IMR-90 (cell line): ENCODE measurements around the gene SFT2D2. TPM values are rescaled to one million over a fixed set of nuclear protein-coding genes. Genes with fewer than 3 reads are reported as not detected.

Experiments
- ATAC-seq: fragments of 200-7000 bp; cut with Tn5 transposase; 2 replicates; pipeline ENCODE4 v1.9.1; 2020; ENCODE audit warnings: low read depth, mild to moderate bottlenecking, moderate library complexity
- BruUV-seq: library from RNA; stranded (reverse); fragments of 400-500 nt; replicated peaks from 2 replicates; lab custom pipeline; 2021; lab: Mats Ljungman, UMichigan
- CTCF ChIA-PET: fragments of 300-600 bp; formaldehyde crosslinking; extraction: SDS; loops from one replicate; lab custom pipeline; 2021; ENCODE audit warnings: antibody characterized with exemption; lab: Yijun Ruan, JAX
- POLR2A ChIA-PET: fragments of 300-600 bp; sonication (Branson Sonifier 250); formaldehyde crosslinking; loops from one replicate; lab custom pipeline; 2022; ENCODE audit warnings: antibody characterized with exemption; ENCODE audit not compliant: unreplicated experiment; lab: Charles Lee
- DNase-seq: peaks from one replicate; pipeline ENCODE4 v3.0.0; 2013
- H2AFZ ChIP-seq: replicated peaks from 2 replicates; pipeline ENCODE3; 2013; ENCODE audit warnings: low read length, mild to moderate bottlenecking; ENCODE audit not compliant: poor library complexity
- H2AK5ac ChIP-seq: 2 replicates; pipeline ENCODE4 v1.6.1; 2013; ENCODE audit warnings: low read depth, low read length, inconsistent platforms
- H2AK9ac ChIP-seq: replicated peaks from 2 replicates; pipeline ENCODE3; 2013; ENCODE audit warnings: mild to moderate bottlenecking, low read depth, low read length, moderate library complexity; ENCODE audit not compliant: poor library complexity
- H2BK120ac ChIP-seq: 2 replicates; pipeline ENCODE4 v1.6.1; 2013; ENCODE audit warnings: low read depth, low read length, inconsistent platforms
- H2BK15ac ChIP-seq: 3 replicates; pipeline ENCODE4 v1.6.1; 2013; ENCODE audit warnings: low read depth, low read length, inconsistent platforms
- H2BK20ac ChIP-seq: 2 replicates; pipeline ENCODE4 v1.6.1; 2013; ENCODE audit warnings: low read depth, mild to moderate bottlenecking, inconsistent platforms, low read length, moderate library complexity
- H2BK5ac ChIP-seq: 2 replicates; pipeline ENCODE4 v1.6.1; 2013; ENCODE audit warnings: mild to moderate bottlenecking, low read depth, low read length, inconsistent platforms; ENCODE audit not compliant: poor library complexity, severe bottlenecking
- H3K14ac ChIP-seq: replicated peaks from 2 replicates; pipeline ENCODE4 v1.6.1; 2013; ENCODE audit warnings: low read depth, low read length, inconsistent platforms
- H3K18ac ChIP-seq: 2 replicates; pipeline ENCODE4 v1.6.1; 2013; ENCODE audit warnings: low read depth, low read length, control low read depth
- H3K23ac ChIP-seq: 2 replicates; pipeline ENCODE4 v1.6.1; 2013; ENCODE audit warnings: low read depth, low read length, inconsistent platforms
- H3K27ac ChIP-seq: 2 replicates; pipeline ENCODE4 v1.5.1; 2013; ENCODE audit warnings: mild to moderate bottlenecking, control low read depth, low read length; ENCODE audit not compliant: insufficient read depth
- H3K27me3 ChIP-seq: 2 replicates; pipeline ENCODE4 v1.6.1; 2013; ENCODE audit warnings: low read length; ENCODE audit not compliant: control insufficient read depth, insufficient read depth
- H3K36me3 ChIP-seq: 2 replicates; pipeline ENCODE4 v1.6.1; 2013; ENCODE audit warnings: low read length, mixed read lengths; ENCODE audit not compliant: control insufficient read depth, insufficient read depth
- H3K4ac ChIP-seq: 2 replicates; pipeline ENCODE4 v1.6.1; 2013; ENCODE audit warnings: low read depth, low read length, inconsistent platforms
- H3K4me1 ChIP-seq: 2 replicates; pipeline ENCODE4 v1.6.1; 2013; ENCODE audit warnings: low read length, mixed read lengths; ENCODE audit not compliant: control insufficient read depth, insufficient read depth
- H3K4me2 ChIP-seq: 2 replicates; pipeline ENCODE4 v1.6.1; 2013; ENCODE audit warnings: low read depth, mild to moderate bottlenecking, control low read depth, low read length, moderate library complexity
- H3K4me3 ChIP-seq: 2 replicates; pipeline ENCODE4 v1.5.1; 2013; ENCODE audit warnings: low read depth, mild to moderate bottlenecking, control low read depth, low read length, moderate library complexity; ENCODE audit not compliant: insufficient read depth
- H3K56ac ChIP-seq: 2 replicates; pipeline ENCODE4 v1.6.1; 2013; ENCODE audit warnings: low read length, inconsistent platforms; ENCODE audit not compliant: insufficient read depth; ENCODE audit errors: extremely low read depth
- H3K79me1 ChIP-seq, 2 experiments: 2 replicates each; pipeline ENCODE4 v1.6.1; 2013; ENCODE audit warnings: low read length in 2 of 2, inconsistent platforms in 1 of 2, low read depth in 1 of 2
- H3K9ac ChIP-seq: 2 replicates; pipeline ENCODE4 v1.6.1; 2013; ENCODE audit warnings: low read depth, low read length, control low read depth
- H3K9me1 ChIP-seq: 2 replicates; pipeline ENCODE4 v1.6.1; 2013; ENCODE audit warnings: low read length, inconsistent platforms; ENCODE audit not compliant: insufficient read depth
- H3K9me3 ChIP-seq: 2 replicates; pipeline ENCODE4 v1.6.1; 2013; ENCODE audit warnings: low read length; ENCODE audit not compliant: control insufficient read depth, insufficient read depth
- H4K20me1 ChIP-seq: 2 replicates; pipeline ENCODE4 v1.6.1; 2013; ENCODE audit warnings: low read length, inconsistent platforms; ENCODE audit not compliant: insufficient read depth
- H4K5ac ChIP-seq: 2 replicates; pipeline ENCODE4 v1.6.1; 2013; ENCODE audit warnings: mild to moderate bottlenecking, low read depth, low read length, control low read depth
- H4K8ac ChIP-seq, 2 experiments: 2 replicates each; pipeline ENCODE4 v1.6.1; 2013; ENCODE audit warnings: low read depth in 2 of 2, low read length in 2 of 2, control low read depth in 1 of 2, inconsistent platforms in 1 of 2
- H4K91ac ChIP-seq: 2 replicates; pipeline ENCODE4 v1.6.1; 2013; ENCODE audit warnings: low read depth, low read length, inconsistent platforms; ENCODE audit not compliant: insufficient read depth
- CEBPB ChIP-seq: IDR thresholded peaks from 2 replicates; pipeline ENCODE4 v1.6.1; 2012; ENCODE audit warnings: low read depth, low read length, improper control_type of control experiment
- CHD1 ChIP-seq: IDR thresholded peaks from 2 replicates; pipeline ENCODE4 v1.6.1; 2012; ENCODE audit warnings: low read depth, low read length, improper control_type of control experiment
- FOS ChIP-seq: fragments of 150-350 bp; IDR thresholded peaks from 2 replicates; pipeline ENCODE4 v1.6.1; 2016; ENCODE audit warnings: low read depth, low read length
- MAFK ChIP-seq: IDR thresholded peaks from 2 replicates; pipeline ENCODE4 v1.6.1; 2012; ENCODE audit warnings: low read depth, low read length, improper control_type of control experiment
- MAZ ChIP-seq: IDR thresholded peaks from 2 replicates; pipeline ENCODE4 v1.6.1; 2012; ENCODE audit warnings: low read depth, mild to moderate bottlenecking, low read length, improper control_type of control experiment, moderate library complexity, borderline replicate concordance
- MXI1 ChIP-seq: IDR thresholded peaks from 2 replicates; pipeline ENCODE4 v1.6.1; 2012; ENCODE audit warnings: low read depth, mild to moderate bottlenecking, low read length, moderate library complexity, borderline replicate concordance
- NFE2L2 ChIP-seq: fragments of 150-350 bp; IDR thresholded peaks from 2 replicates; pipeline ENCODE4 v1.6.1; 2016; ENCODE audit warnings: low read depth, mild to moderate bottlenecking, low read length
- POLR2A ChIP-seq: IDR thresholded peaks from 2 replicates; pipeline ENCODE4 v1.6.1; 2012; ENCODE audit warnings: mild to moderate bottlenecking, low read depth, low read length
- RAD21 ChIP-seq: IDR thresholded peaks from 2 replicates; pipeline ENCODE4 v1.6.1; 2012; ENCODE audit warnings: low read length, improper control_type of control experiment
- RCOR1 ChIP-seq: IDR thresholded peaks from 2 replicates; pipeline ENCODE4 v1.6.1; 2012; ENCODE audit warnings: mild to moderate bottlenecking, low read length, improper control_type of control experiment; ENCODE audit not compliant: insufficient replicate concordance
- RFX5 ChIP-seq: IDR thresholded peaks from 2 replicates; pipeline ENCODE4 v1.8.0; 2012; ENCODE audit warnings: low read depth, mild to moderate bottlenecking, low read length, moderate library complexity
- SMC3 ChIP-seq: fragments of 150-350 bp; IDR thresholded peaks from 2 replicates; pipeline ENCODE4 v1.6.1; 2016; ENCODE audit warnings: low read depth, mild to moderate bottlenecking, antibody characterized with exemption, low read length, moderate library complexity
- WGBS, 2 experiments: methylation state at CpG; one replicate each; pipeline versions ENCODE4 v1.1.5 to v1.1.7; 2013; ENCODE audit warnings: missing lambda C conversion rate in 2 of 2; ENCODE audit not compliant: insufficient read length in 1 of 2; ENCODE audit errors: extremely low coverage in 2 of 2; 5-methylcytosine and 5-hydroxymethylcytosine counted together
- dilution Hi-C: fragments of 300-500 bp; cut with HindIII; formaldehyde crosslinking; loops from one replicate; pipeline ENCODE4 v1.14.3; 2018; ENCODE audit warnings: low sequenced_read_pairs; ENCODE audit not compliant: unreplicated experiment
- in situ Hi-C: fragments of 300-500 bp; cut with MboI; formaldehyde crosslinking; loops from 3 replicates; pipeline ENCODE4 v1.14.3; 2019; ENCODE audit warnings: low sequenced_read_pairs, inconsistent platforms, mixed read lengths
- intact Hi-C: fragments of 100-400 bp; cut with micrococcal nuclease; formaldehyde crosslinking; loops from 2 replicates; pipeline ENCODE4 v1.10.0; 2022
- polyA plus RNA-seq, 3 experiments: library from polyadenylated mRNA; depleted of rRNA; stranded (reverse); fragments of >200 nt; gene quantifications; 2 replicates each; pipeline ENCODE4 v1.2.3, GENCODE V29; 2012; ENCODE audit warnings: low replicate concordance in 1 of 3
- total RNA-seq: library from RNA; depleted of rRNA; stranded (reverse); fragments of >200 nt; gene quantifications from 2 replicates; pipeline ENCODE4 v1.2.3, GENCODE V29; 2012
- TF ChIP-seq, protein P1 (sequence below): fragments of 150-350 bp; IDR thresholded peaks from 2 replicates; pipeline ENCODE4 v1.6.1; 2016; ENCODE audit warnings: low read depth, mild to moderate bottlenecking, low read length, moderate library complexity, borderline replicate concordance
- TF ChIP-seq, protein P2 (sequence below): fragments of 150-350 bp; IDR thresholded peaks from 2 replicates; pipeline ENCODE4 v1.6.1; 2017; ENCODE audit warnings: mild to moderate bottlenecking, antibody characterized with exemption, low read length, low read depth

Gene SFT2D2
- total and polyA plus RNA-seq, 2 of the 4 experiments (the other 2 are of a cell fraction) = 11.1 to 37.6 TPM

DNA sequence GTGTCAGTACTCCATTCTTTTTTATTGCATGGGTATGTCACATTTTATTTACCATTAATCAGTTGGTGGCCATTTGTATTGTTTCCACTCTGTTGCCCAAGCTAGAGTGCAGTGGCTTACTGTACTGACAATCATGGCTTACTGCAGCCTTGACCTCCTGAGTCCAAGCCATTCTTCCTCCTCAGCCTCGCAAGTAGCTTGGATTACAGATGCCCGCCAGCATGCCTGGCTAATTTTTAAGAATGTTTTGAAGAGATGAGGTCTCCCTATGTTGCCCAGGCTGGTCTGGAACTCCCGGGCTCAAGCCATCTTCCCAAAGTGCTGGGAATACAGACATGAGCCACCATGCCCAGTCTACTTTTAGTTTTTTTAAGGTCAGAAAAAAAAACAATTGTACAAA, 813 bp upstream of the SFT2D2 start:
- no peaks in the 10 kb centered on the region; the same call in 1 of the 2 replicates for H3K27me3 ChIP-seq
- no peak overlapping the region for H3K18ac ChIP-seq
- no peak overlapping the region for H3K9ac ChIP-seq
- H3K23ac ChIP-seq = no peak overlapping the region
- intact Hi-C loops = loop anchor here (5.0 kb wide), 2 partner anchors 97 to 288 kb away; partner anchors contain the start of genes DCAF6 and MPC2
- H2AFZ ChIP-seq = peak overlapping the region; percentile 48
- no peak overlapping the region for H3K56ac ChIP-seq
- peaks cover 2% of the 10 kb centered on the region; the same call in 1 of the 2 replicates for H3K36me3 ChIP-seq
- H3K9me3 ChIP-seq = peaks cover 3% of the 10 kb centered on the region
- WGBS, 2 experiments = no CpG with 5 or more reads among the region's 3 CpGs
- H3K4me3 ChIP-seq = no peak overlapping the region
- peaks cover 14% of the 10 kb centered on the region; the same call in 1 of the 2 replicates for H3K9me1 ChIP-seq
- BruUV-seq = no TSS peak
- peak overlapping the region; percentile 88 to 95; a peak in 2 of 4 replicates for H4K8ac ChIP-seq
- H3K79me1 ChIP-seq = peaks cover 21 to 40% of the 10 kb centered on the region in 2 experiments
- peaks cover 3% of the 10 kb centered on the region for H3K4me1 ChIP-seq
- no peak overlapping the region for H2BK20ac ChIP-seq
- in situ Hi-C loops = no loop called here
- dilution Hi-C loops = no loop called here
- TF ChIP-seq SMC3 (no peak), RAD21 (no peak), CEBPB (no peak), RFX5 (no peak), CHD1 (no peak), MAFK (no peak), POLR2A (no peak), RCOR1 (no peak), NFE2L2 (no peak), MXI1 (no peak), MAZ (no peak), FOS (no peak)
- TF ChIP-seq, protein P1, sequence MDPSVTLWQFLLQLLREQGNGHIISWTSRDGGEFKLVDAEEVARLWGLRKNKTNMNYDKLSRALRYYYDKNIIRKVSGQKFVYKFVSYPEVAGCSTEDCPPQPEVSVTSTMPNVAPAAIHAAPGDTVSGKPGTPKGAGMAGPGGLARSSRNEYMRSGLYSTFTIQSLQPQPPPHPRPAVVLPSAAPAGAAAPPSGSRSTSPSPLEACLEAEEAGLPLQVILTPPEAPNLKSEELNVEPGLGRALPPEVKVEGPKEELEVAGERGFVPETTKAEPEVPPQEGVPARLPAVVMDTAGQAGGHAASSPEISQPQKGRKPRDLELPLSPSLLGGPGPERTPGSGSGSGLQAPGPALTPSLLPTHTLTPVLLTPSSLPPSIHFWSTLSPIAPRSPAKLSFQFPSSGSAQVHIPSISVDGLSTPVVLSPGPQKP = no peak
- TF ChIP-seq, protein P2, sequence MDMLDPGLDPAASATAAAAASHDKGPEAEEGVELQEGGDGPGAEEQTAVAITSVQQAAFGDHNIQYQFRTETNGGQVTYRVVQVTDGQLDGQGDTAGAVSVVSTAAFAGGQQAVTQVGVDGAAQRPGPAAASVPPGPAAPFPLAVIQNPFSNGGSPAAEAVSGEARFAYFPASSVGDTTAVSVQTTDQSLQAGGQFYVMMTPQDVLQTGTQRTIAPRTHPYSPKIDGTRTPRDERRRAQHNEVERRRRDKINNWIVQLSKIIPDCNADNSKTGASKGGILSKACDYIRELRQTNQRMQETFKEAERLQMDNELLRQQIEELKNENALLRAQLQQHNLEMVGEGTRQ = no peak
- no peak overlapping the region; the same call in 1 of the 2 replicates for H4K5ac ChIP-seq
- 0 out of 2 replicates have a peak overlapping the region, but pooled peaks have one; percentile 74 for H3K4ac ChIP-seq
- CTCF ChIA-PET = no interaction called here
- DNase-seq (no peak), ATAC-seq (no peak)
- no peaks in the 10 kb centered on the region for H4K20me1 ChIP-seq
- POLR2A ChIA-PET = no interaction called here
- no peak overlapping the region for H3K27ac ChIP-seq
- H2AK5ac ChIP-seq = 0 out of 2 replicates have a peak overlapping the region, but pooled peaks have one; percentile 58
- H4K91ac ChIP-seq = no peak overlapping the region
- peak overlapping the region; percentile 67 for H2AK9ac ChIP-seq
- H2BK5ac ChIP-seq = no peak overlapping the region
- no peak overlapping the region for H2BK120ac ChIP-seq
- H2BK15ac ChIP-seq = 0 out of 3 replicates have a peak overlapping the region, but pooled peaks have one; percentile 31
- no peak overlapping the region; the same call in 1 of the 2 replicates for H3K4me2 ChIP-seq
- H3K14ac ChIP-seq = no peak overlapping the region
